NCI-H1417 (cell line): ENCODE results near the gene CDH8.

ENCODE experiments used
- DNase-seq, 3 experiments: peaks; one replicate each; lab custom pipeline; 2025; lab: John Stamatoyannopoulos, UW

The CDH8 gene

DNA sequence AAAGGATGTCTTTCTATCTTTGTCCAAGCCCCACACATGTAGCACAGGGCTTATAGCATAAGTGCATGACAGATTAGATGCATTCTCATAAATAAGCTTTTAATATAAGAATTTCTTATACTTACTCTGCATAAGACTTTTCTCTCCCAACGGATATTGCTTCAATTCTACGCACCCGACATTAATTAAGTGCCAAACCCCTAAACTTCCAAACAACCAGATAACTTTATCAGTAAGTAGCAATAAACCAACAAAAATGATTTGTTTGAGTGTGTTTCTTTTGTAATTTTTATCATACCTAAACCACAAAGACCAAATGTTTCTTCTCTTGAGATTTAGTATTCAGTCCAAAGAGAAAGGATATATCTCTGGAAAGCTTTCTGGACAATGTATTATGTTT lies 391.5 kb downstream of the CDH8 start:
- DNase-seq, result no peak

DNA sequence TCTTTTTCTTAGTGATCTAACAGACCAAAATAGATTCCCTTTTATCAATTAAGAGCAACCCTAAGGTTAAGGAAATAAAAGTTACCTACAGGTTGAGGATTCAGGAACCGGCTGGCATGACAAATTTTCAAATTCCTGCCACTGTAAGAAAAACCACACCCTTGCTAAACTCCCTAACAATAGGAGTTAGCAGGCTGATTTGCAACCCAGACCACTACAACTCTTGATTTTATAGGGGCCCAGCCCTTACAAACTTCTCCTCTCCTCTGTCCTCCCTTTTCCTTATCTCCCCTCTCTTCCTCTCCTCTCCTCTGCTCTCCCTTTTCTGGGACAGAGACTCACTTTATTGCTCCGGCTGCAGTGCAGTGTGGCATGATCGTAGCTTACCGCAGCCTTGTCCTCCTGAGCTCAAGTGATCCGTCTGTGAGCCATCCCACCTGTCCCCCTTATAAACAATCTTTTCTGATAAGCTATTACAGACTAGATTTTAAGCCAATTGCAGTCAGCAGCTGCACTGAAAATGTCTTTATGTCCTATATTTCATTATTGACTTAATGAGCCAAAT lies 418.9 kb downstream of the CDH8 start:
- DNase-seq, result no peak

DNA sequence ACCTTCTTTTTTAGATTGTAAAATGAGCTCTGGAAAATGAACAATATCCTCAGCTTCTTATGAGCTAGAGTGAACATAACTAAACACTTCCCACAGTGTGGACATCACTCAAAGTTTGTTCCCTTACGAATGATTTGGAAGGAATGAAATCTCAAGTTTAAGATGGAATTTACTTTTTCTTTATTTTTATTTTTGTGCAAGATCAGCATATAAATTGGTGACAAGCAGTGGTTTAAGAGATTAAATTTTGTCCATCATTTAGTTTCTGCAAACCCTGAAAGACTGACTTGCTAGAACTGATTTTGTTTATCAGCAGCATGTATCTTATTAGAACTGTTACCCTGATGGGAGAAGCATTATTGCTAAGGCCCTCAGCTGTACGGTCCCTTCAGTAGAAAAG lies 420.1 kb downstream of the CDH8 start:
- DNase-seq, result no peak

DNA sequence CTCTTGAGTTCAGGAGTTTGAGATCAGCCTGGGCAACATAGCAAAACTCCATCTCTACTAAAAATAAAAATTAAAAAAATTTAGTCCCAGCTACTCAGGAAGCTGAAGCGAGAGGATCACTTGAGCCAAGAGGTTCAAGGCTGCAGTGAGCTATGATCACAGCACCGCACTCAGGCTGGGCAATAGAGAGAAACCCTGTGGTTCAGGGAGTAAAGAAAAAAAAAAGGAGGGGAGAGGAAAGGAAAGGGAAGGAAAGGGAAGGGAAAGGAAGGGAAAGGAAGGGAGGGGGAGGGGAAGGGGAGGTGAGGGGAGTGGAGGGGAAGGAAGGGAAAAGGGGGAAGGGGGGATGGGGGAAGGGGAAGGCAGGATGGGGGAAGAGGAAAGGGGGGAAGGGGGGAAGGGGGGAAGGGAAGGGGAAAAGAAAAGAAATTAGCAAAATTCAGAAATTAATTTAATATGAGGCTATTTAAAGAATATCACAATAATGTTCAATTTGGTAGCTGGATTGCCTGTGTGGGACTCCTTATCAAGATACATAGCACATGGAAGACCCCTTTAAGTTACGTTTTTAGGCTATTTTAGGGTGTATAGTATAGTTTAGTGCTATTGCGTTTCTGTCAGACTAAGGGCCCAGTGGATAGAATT lies 424.3 kb downstream of the CDH8 start:
- DNase-seq, result no peak

DNA sequence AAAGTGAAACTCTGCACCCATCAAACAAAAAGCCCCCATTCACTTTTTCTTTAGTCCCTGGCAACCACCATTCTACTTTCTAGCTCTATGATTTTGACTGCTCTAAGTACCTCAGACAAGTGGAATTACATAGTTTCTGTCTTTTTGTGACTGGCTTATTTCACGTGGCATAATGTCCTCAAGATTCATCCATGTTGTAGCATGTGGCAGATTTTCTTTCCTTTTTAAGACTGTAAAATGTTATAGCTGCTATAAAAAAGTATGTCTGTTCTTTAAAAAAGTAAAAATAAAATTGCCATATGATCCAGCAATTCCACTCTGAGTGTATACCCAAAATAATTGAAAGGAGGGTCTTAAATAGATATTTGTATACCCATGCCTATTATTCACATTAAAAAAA lies 429.7 kb downstream of the CDH8 start:
- DNase-seq, result no peak
